Stimulated activated naive CD8-positive, alpha-beta T cell treated with anti-CD3 and anti-CD28 coated beads, Interleukin-15, Interleukin-2, amounts not matched to agents 100 ng/mL and 50 ng/mL, for 24 hours (primary cell): ENCODE measurements around the gene MAMDC4.
"Not testable (repeated sequence)": the region's sequence is repeated elsewhere in the genome, so short reads cannot be mapped to it uniquely, and the experiment has no call there.

Experiments
- H3K27ac Mint-ChIP-seq: one replicate; pipeline ENCODE4 v1.8.0; 2021; ENCODE audit warnings: mild to moderate bottlenecking, mixed read lengths
- H3K27me3 Mint-ChIP-seq: one replicate; pipeline ENCODE4 v1.8.0; 2021; ENCODE audit warnings: mixed read lengths
- H3K36me3 Mint-ChIP-seq: one replicate; pipeline ENCODE4 v1.8.0; 2021; ENCODE audit warnings: low read depth, mixed read lengths
- H3K4me1 Mint-ChIP-seq: one replicate; pipeline ENCODE4 v1.8.0; 2021; ENCODE audit warnings: low read depth, mixed read lengths
- H3K4me3 Mint-ChIP-seq: one replicate; pipeline ENCODE4 v1.8.0; 2021; ENCODE audit warnings: mild to moderate bottlenecking, mixed read lengths
- H3K9me3 Mint-ChIP-seq: one replicate; pipeline ENCODE4 v1.8.0; 2021; ENCODE audit warnings: mixed read lengths

The MAMDC4 gene

DNA sequence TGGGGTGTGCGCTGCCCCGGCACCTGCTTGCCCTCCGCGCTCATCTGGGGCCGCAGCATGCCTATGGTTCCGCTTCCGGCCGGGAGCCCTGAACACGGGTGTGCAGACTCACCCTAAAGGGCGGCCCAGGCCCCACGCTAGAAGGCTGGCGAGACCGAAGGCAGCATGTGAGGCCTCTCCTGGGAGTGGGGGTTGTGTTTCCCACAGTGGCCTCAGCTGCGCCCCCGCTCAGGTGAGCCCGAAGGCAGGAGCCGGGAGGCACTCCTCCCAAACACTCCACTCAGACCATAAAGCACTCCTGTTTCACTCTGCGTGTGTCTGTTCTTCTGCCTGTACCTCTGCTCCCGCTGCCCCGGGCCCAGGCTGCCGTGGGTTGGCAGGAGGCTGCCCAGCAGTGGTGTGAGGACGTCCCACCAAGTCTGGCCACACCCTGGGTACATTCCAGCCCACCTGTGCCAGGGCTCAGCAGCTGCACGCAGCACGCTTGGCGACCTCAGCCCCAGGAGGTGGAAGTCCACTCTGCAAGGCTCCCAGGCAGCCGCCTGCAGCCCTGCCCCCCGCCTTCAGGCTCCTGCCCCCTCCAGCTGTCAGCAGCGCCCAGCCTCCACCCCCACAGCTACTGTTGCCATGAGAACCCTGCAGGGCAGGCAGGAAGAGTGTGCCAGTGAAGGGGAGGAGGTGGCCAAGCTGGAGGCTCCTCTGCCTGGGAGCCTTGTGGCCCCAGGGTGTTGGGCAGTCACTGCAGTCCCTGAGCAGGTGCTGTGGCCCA is 11.1 kb upstream of the MAMDC4 start:
- Mint-ChIP-seq H3K4me1 (peaks cover 7% of the 10 kb centered on the region), H3K27ac (no peak overlapping the region), H3K27me3 (no peaks in the 10 kb centered on the region), H3K4me3 (no peak overlapping the region), H3K36me3 (peaks cover 5% of the 10 kb centered on the region), H3K9me3 (no peaks in the 10 kb centered on the region)

- not testable (repeated sequence) for H3K4me1 Mint-ChIP-seq, H3K9me3 Mint-ChIP-seq, H3K27ac Mint-ChIP-seq, H3K36me3 Mint-ChIP-seq, H3K27me3 Mint-ChIP-seq
- H3K4me3 Mint-ChIP-seq, result peak overlapping the region; percentile 75
Measured at GRCh38 chr9:136841646-136842379, 10.3 kb upstream of the MAMDC4 start.

DNA sequence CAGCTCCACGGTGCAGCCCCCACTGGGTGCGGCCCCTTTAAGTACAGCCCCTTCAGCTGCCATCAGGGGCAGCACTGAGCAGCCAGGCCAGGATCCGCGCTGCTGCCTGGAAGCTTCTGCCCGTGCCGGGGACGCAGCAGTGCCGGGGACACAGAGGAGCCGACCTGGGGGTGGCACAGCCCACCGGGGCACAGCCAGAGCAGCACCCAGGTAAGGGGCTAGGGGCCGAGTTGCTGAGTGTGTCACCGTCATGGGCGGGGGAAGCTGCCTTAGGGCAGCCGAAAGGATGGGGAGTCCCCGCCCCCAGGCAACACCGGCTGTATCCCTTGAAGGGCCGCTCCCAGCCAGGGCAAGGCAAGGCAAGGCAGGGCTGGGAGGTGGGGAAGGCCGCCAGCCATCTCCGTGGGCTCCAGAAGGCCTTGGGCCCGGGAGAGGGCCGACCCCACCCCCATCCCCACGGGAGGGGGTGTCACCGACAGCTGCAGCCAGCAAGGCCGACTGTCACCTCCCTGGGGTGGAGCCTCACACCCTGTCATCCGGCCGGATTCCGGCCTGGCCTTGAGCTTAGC is 9.7 kb upstream of the MAMDC4 start, which contains the start of gene AJM1:
TSS of gene AJM1 (plus strand) at position 99 of the 569 bp plus-strand sequence. CDS start 1,937 bp downstream, outside the sequence.
- H3K4me3 Mint-ChIP-seq, result peak within 1 kb of the TSS; percentile 75
- H3K36me3 Mint-ChIP-seq, H3K4me1 Mint-ChIP-seq, H3K27ac Mint-ChIP-seq, H3K27me3 Mint-ChIP-seq, H3K9me3 Mint-ChIP-seq: not testable (repeated sequence)

- Mint-ChIP-seq H3K4me3 (peak overlapping the region; percentile 43), H3K4me1 (peaks cover 13% of the 10 kb centered on the region)
- not testable (repeated sequence) for H3K9me3 Mint-ChIP-seq, H3K36me3 Mint-ChIP-seq, H3K27me3 Mint-ChIP-seq, H3K27ac Mint-ChIP-seq
Measured at GRCh38 chr9:136843159-136843800, 8.9 kb upstream of the MAMDC4 start.

DNA sequence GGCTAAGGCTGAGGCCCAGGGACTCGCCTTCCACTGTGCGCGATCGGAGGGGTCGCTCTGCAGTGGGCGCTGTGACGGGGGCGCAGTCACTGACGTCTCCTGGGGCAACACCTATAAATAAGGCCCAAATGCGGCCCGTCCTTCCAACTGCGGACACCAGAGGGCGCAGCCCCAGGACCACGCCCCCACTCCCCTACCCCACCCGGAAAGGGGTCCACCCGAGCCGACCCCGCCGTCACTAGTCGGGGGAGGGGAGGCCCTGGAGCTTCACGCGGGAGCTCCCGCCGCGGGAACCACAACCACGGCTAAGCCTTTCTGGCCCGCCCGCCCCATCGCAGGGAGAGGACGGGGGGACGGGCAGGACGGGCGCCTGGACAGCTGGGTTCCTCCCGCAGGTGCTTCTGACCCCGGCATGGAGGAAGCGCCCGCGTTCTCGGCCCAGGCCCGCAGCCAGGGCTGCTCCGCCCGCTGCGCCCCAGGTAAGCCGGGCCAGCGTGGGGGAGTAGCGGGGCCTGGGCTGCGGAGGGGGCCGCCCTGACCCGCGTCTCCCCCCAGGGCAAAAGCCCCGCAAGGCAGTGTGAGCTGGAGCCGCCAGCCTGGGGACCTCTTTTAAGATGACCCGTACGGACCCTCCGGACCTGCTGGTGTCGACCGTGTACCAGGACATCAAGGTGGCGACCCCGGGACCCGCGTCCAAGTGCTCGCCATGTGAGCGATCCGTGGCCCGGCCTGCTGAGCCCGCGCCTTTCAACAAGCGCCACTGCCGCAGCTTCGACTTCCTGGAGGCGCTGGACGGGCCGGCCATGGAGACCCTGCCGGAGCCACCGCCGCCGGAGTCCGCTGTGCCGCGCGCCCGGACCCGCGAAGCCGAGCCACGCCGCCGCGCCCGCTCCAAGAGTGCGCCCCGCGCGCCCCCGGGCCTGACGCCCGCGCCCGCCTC is 8.1 kb upstream of the MAMDC4 start:
- H3K4me1 Mint-ChIP-seq, result peaks cover 15% of the 10 kb centered on the region
- H3K4me3 Mint-ChIP-seq, result peak overlapping the region; percentile 43
- H3K36me3 Mint-ChIP-seq, H3K27me3 Mint-ChIP-seq, H3K27ac Mint-ChIP-seq, H3K9me3 Mint-ChIP-seq: not testable (repeated sequence)

- peaks cover 8% of the 10 kb centered on the region for H3K27me3 Mint-ChIP-seq
- H3K27ac Mint-ChIP-seq, result no peak overlapping the region
- H3K4me3 Mint-ChIP-seq, result no peak overlapping the region
- peaks cover 17% of the 10 kb centered on the region for H3K4me1 Mint-ChIP-seq
- H3K9me3 Mint-ChIP-seq, result no peaks in the 10 kb centered on the region
- peaks cover 3% of the 10 kb centered on the region for H3K36me3 Mint-ChIP-seq
Measured at GRCh38 chr9:136844761-136845464, 7.2 kb upstream of the MAMDC4 start.

DNA sequence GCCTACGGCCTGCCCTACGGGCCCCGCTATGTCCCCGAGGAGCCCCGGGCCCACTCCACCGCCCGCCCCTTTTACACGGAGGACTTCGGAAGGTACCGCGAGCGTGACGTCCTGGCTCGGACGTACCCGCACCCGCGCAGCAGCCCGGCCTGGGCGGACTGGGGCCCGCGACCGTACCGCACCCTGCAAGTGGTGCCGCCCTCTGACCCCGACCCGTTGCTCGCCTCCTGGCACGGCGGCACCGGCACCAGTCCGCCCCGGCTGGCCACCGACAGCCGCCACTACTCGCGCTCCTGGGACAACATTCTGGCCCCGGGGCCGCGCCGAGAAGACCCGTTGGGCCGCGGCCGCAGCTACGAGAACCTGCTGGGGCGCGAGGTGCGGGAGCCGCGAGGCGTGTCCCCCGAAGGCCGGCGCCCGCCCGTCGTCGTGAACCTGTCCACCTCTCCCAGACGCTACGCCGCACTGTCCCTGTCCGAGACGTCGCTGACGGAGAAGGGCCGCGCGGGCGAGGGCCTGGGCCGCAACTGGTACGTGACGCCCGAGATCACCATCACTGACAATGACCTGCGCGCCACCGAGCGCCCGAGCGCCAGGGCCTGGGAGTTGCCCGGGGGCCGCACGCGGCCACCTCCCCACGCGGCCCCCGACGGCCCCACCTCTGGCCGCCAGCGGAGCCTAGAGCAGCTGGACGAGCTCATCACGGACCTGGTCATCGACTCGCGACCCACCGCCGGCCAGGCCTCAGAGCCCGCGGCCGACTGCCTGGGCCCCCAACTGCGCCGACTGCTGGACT is 6.5 kb upstream of the MAMDC4 start:
- Mint-ChIP-seq H3K4me1 (peaks cover 19% of the 10 kb centered on the region), H3K27me3 (peaks cover 8% of the 10 kb centered on the region), H3K9me3 (no peaks in the 10 kb centered on the region), H3K27ac (no peak overlapping the region), H3K4me3 (no peak overlapping the region), H3K36me3 (no peaks in the 10 kb centered on the region)

GRCh38 chr9:136846376-136847087 is 5.6 kb upstream of the MAMDC4 start:
- Mint-ChIP-seq H3K4me1 (peaks cover 19% of the 10 kb centered on the region), H3K9me3 (no peaks in the 10 kb centered on the region), H3K4me3 (peak overlapping the region; percentile 10), H3K27ac (no peak overlapping the region), H3K27me3 (peaks cover 8% of the 10 kb centered on the region), H3K36me3 (no peaks in the 10 kb centered on the region)

GRCh38 chr9:136847088-136847825 is 4.9 kb upstream of the MAMDC4 start:
- no peaks in the 10 kb centered on the region for H3K9me3 Mint-ChIP-seq
- peaks cover 8% of the 10 kb centered on the region for H3K27me3 Mint-ChIP-seq
- peak overlapping the region; percentile 72 for H3K27ac Mint-ChIP-seq
- peak overlapping the region; percentile 88 for H3K4me3 Mint-ChIP-seq
- peaks cover 19% of the 10 kb centered on the region for H3K4me1 Mint-ChIP-seq
- no peaks in the 10 kb centered on the region for H3K36me3 Mint-ChIP-seq

DNA sequence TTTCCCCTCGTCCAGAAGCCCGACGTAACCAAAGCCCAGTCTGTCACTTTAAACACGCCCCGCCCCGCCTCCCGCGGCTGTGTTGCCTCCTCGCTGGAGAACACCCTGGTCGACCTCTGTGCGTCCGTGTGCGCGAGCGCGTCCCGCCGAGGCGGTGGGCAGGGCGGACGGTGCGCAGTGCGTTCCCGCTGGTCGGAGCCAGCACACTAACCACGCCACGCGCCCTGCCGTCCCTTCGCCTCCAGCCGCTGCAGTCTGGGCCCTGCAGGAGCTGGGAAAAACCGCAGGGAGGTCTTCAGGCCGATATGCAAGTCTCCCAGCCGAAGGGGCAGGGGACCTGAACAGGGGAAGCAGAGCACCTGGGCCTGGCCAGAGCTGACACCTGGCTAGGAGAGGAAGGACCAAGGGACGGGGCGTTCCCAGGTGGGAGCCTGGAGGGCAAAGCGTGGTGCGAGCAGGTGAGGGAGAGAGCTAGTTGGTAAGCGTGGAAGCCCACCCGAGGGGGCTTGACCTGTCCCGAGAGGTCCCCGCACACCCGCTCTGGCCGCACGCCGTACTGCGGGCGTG is 4.2 kb upstream of the MAMDC4 start:
- peaks cover 8% of the 10 kb centered on the region for H3K27me3 Mint-ChIP-seq
- peaks cover 19% of the 10 kb centered on the region for H3K4me1 Mint-ChIP-seq
- no peaks in the 10 kb centered on the region for H3K36me3 Mint-ChIP-seq
- H3K4me3 Mint-ChIP-seq, result peak overlapping the region; percentile 88
- H3K9me3 Mint-ChIP-seq, result no peaks in the 10 kb centered on the region
- peak overlapping the region; percentile 72 for H3K27ac Mint-ChIP-seq

DNA sequence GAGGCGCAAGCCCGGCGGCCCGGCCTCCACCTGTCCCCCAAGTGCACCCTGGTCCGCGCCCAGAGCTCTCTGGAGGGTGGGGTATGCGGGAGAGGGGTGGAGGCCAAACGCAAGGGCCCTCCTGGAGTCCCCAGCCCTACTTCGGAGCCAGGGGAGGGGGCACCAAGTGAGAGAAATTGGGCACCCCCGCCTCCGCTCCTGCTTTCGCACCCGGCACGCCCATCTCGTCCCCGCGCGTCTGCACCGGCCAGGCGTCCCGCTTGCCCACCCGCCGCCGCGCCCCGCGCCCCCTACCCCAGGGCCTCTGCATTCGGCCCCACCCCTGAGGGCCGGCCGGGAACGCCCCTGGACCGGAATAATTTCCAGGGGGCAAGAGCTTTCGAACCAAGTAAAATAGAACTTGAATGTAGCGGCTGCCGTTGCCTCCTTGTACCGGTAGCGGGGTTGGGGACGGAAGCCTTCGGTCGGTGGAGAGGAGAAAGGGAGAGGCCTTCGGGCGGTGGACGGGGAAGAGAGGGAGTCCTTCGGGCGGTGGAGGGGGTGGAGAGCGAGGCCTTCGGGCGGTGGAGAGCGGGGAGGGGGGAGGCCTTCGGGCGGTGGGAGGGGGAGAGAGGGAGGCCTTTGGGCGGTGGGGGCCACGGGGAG is 3.6 kb upstream of the MAMDC4 start:
- Mint-ChIP-seq H3K4me3 (peak overlapping the region; percentile 88), H3K9me3 (no peaks in the 10 kb centered on the region), H3K27ac (peak overlapping the region; percentile 61), H3K27me3 (peaks cover 8% of the 10 kb centered on the region), H3K36me3 (no peaks in the 10 kb centered on the region), H3K4me1 (peaks cover 16% of the 10 kb centered on the region)
